ENCODE data around the gene FGF1.

GRCh38 chr5:142655339-142656267, 30.3 kb downstream of the FGF1 start:
- TF ChIP-seq POLR2A (IDR thresholded peaks at IDR 0.05) (no peak), CTCF (IDR thresholded peaks at IDR 0.05) (peak; percentile 83 to 98 (median 94))
